Gastrocnemius medialis (tissue), 4 donors: Measurements from ENCODE around the gene SLC22A4. TPM values are rescaled to one million over a fixed set of nuclear protein-coding genes. Genes with fewer than 3 reads are reported as not detected.

Experiments
- ATAC-seq, 2 donors: fragments of 150-250 bp; one replicate each; pipeline ENCODE4 v1.9.1; 2016
- DNase-seq, 2 donors: peaks; one replicate each; pipeline ENCODE4 v3.0.0-alpha.2; 2019
- H3K27ac ChIP-seq, 4 donors: fragments of 200-600 bp; sonication (generic); 1 replicate in 1 of 4; 2 replicates in 3 of 4; pipeline ENCODE4 v1.5.1; 2016 to 2018; ENCODE audit warnings: mild to moderate bottlenecking in 2 of 4, moderate library complexity in 1 of 4
- H3K27me3 ChIP-seq, 3 donors: fragments of 200-600 bp; sonication (generic) in 2 of 3; 1 replicate in 1 of 3; 2 replicates in 2 of 3; pipeline versions ENCODE4 v1.5.1 to v1.6.0; 2016 to 2019; ENCODE audit warnings: mild to moderate bottlenecking in 1 of 3, moderate library complexity in 1 of 3
- H3K36me3 ChIP-seq, 2 donors: fragments of 200-600 bp; sonication (generic) in 1 of 2; one replicate each; pipeline ENCODE4 v1.5.1; 2017 to 2018
- H3K4me1 ChIP-seq, 2 donors: fragments of 200-600 bp; sonication (generic) in 1 of 2; one replicate each; pipeline ENCODE4 v1.5.1; 2016 to 2017; ENCODE audit warnings: mild to moderate bottlenecking in 2 of 2
- H3K4me3 ChIP-seq, 4 donors: fragments of 200-600 bp; sonication (generic) in 3 of 4; 1 replicate in 1 of 4; 2 replicates in 3 of 4; pipeline ENCODE4 v1.5.1; 2016 to 2019; ENCODE audit warnings: mild to moderate bottlenecking in 2 of 4
- H3K9me3 ChIP-seq, 3 donors: fragments of 200-600 bp; sonication (generic) in 2 of 3; 1 replicate in 1 of 3; 2 replicates in 2 of 3; pipeline ENCODE4 v1.5.1; 2016 to 2019
- CTCF ChIP-seq, 5 experiments: fragments of 450-650 bp in 3 of 5; fragments of 200-600 bp in 2 of 5; sonication (generic) in 2 of 5; IDR thresholded peaks in 4 of 5; conservative IDR thresholded peaks in 1 of 5; 1 replicate in 4 of 5; 2 replicates in 1 of 5; pipeline ENCODE4 v1.5.1; 2016 to 2019; ENCODE audit warnings: antibody characterized with exemption in 5 of 5, mild to moderate bottlenecking in 3 of 5, moderate library complexity in 3 of 5
- POLR2A ChIP-seq, 2 donors: fragments of 450-650 bp; IDR thresholded peaks; one replicate each; pipeline ENCODE4 v1.6.1; 2017; ENCODE audit warnings: antibody characterized with exemption in 2 of 2, mild to moderate bottlenecking in 2 of 2, moderate library complexity in 2 of 2
- in situ Hi-C, 4 donors: fragments of 200-750 bp; cut with MboI; loops; one replicate each; pipeline versions ENCODE4 v1.15.0 to v1.8.0; 2017; ENCODE audit warnings: low sequenced_read_pairs in 4 of 4
- intact Hi-C: fragments of 100-400 bp; cut with DNase I; formaldehyde crosslinking; loops from one replicate; pipeline ENCODE4 v1.15.1; 2023; ENCODE audit warnings: low total_unique reads
- total RNA-seq, 4 donors: library from RNA; depleted of rRNA; stranded (reverse); fragments of >200 nt; gene quantifications; one replicate each; pipeline versions ENCODE4 v1.1.0 to v1.2.3, GENCODE V29; 2016

Gene SLC22A4
- total RNA-seq, 4 donors from 2014 or later = 5.4 to 6.7 (median 6.2) TPM

DNA sequence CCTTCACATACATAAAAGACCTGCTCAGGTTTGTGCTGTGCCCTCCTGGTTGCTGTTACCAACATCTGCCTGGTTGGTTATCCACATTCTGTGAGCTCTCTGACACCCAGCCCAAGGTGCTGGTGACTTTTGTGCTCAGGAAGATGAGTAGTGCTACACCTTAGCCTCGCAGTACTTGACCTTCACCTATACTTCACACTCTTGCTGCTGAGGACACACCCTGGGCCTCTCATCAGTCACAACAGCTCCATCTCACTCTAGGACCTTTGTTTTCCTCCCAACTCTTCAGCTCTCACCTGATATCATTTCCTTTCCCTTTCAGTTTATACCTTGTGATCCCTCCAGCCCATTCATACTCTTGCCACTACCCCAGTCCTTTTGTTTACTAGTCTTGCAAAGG lies 64.6 kb downstream of the SLC22A4 start:
- H3K27ac ChIP-seq = peak overlapping the region in 1 of 4 donors; percentile 20
- no peaks in the 10 kb centered on the region for H3K27me3 ChIP-seq
- no peak overlapping the region for H3K4me3 ChIP-seq
- H3K4me1 ChIP-seq = peaks cover 20 to 36% of the 10 kb centered on the region in 2 donors
- no peaks in the 10 kb centered on the region for H3K9me3 ChIP-seq
- TF ChIP-seq CTCF (IDR thresholded peaks at IDR 0.05 in 4 of 5, conservative IDR thresholded peaks at IDR 0.05 in 1 of 5) = no peak
- TF ChIP-seq POLR2A (IDR thresholded peaks at IDR 0.05) = no peak
- H3K36me3 ChIP-seq = peaks cover 0 to 19% of the 10 kb centered on the region in 2 donors
- intact Hi-C loops (no loop called here), in situ Hi-C loops (no loop called here)
- no peak for DNase-seq
- ATAC-seq = no peak

DNA sequence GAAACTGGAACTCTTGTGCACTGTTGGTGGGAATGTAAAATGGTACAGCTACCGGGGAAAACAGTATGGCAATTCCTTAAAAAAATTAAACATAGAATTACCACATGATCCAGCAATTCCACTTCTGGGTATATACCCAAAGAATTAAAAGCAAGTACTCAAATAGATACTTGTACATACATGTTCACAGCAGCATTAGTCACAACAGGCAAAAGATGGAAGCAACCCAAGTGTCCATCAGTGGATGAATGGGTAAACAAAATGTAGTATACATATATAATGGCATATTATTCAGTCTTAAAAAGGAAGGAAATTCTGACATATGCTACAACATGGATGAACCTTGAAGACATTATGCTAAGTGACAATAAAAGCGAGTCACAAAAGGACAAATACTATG lies 67.9 kb downstream of the SLC22A4 start:
- Histone ChIP-seq H3K9me3 (no peaks in the 10 kb centered on the region), H3K4me1 (peaks cover 31 to 48% of the 10 kb centered on the region in 2 donors), H3K27me3 (no peaks in the 10 kb centered on the region), H3K27ac (peak overlapping the region; percentile 92 to 99 (median 96)), H3K4me3 (no peak overlapping the region), H3K36me3 (peaks cover 0 to 15% of the 10 kb centered on the region in 2 donors)
- ATAC-seq = no peak
- no peak for DNase-seq
- TF ChIP-seq POLR2A (IDR thresholded peaks at IDR 0.05) (no peak), CTCF (IDR thresholded peaks at IDR 0.05 in 4 of 5, conservative IDR thresholded peaks at IDR 0.05 in 1 of 5) (no peak)
- intact Hi-C loops (loop anchor here (5.0 kb wide), 2 partner anchors 70 to 135 kb away; partner anchors contain the start of genes P4HA2 and SLC22A4), in situ Hi-C loops (no loop called here)

DNA sequence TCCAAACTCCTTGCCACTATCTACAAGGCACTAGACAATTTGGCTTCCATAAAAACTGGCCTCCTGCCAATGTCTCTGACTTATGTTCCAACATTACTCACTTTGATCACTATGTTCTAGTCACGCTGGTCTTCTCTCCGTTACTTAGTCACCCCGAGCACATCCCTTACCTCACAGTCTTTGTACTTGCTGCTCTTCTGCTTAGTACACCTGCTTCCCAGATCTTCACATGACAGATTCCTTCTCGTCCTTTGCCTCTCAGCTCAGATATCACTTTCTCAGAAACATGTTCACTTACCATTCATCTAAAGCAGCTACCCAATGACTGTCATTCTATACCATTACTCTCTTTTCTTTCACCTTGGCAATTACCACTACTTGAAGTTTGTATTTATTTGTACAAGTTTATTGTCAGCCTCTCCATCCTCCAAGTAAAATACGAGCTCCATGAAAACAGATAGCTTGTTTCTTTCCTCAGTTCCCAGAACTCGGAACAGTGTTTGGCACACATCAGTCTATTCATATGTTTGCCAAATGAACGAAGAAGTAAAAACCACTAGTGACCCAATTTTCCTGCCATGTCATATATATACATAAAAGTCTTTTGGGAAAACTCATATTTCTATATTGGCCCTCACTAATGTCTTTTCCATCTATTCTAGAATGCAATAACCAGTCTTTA lies 69.4 kb downstream of the SLC22A4 start:
- intact Hi-C loops = loop anchor here (5.0 kb wide), 2 partner anchors 71 to 136 kb away; partner anchors contain the start of genes P4HA2 and SLC22A4
- peak overlapping the region; percentile 92 to 99 (median 96) for H3K27ac ChIP-seq
- H3K9me3 ChIP-seq = no peaks in the 10 kb centered on the region
- H3K36me3 ChIP-seq = peaks cover 0 to 15% of the 10 kb centered on the region in 2 donors
- peak overlapping the region in 3 of 4 donors; percentile 7 to 15 (median 14) for H3K4me3 ChIP-seq
- DNase-seq (peak; percentile 90 to 92), ATAC-seq (peak; percentile 93 to 95)
- no peaks in the 10 kb centered on the region for H3K27me3 ChIP-seq
- in situ Hi-C loops = no loop called here
- peaks cover 31 to 52% of the 10 kb centered on the region in 2 donors for H3K4me1 ChIP-seq
- no peak for TF ChIP-seq CTCF (IDR thresholded peaks at IDR 0.05 in 4 of 5, conservative IDR thresholded peaks at IDR 0.05 in 1 of 5)
- TF ChIP-seq POLR2A (IDR thresholded peaks at IDR 0.05) = no peak

DNA sequence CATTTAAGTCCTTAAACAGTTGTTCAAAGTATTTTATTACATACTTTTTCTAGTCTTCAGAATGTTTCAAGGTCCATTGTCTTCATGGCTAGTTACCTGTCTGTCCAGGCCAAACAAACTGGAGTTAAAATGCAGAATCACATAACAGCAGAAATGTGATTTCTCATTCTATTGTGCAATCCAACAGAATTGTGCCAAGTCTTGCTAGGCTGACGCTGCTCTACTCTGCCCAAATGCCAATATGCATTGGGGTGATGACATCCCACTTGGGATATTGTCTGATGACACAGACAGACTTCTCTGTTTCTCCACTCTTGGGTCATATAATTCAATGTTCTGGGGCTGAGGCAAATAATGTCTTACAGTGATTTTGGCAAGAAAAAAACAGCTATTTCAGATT lies 70.1 kb downstream of the SLC22A4 start:
- Histone ChIP-seq H3K4me3 (peak overlapping the region in 3 of 4 donors; percentile 7 to 15 (median 14)), H3K4me1 (peaks cover 31 to 56% of the 10 kb centered on the region in 2 donors), H3K27ac (peak overlapping the region; percentile 92 to 99 (median 96)), H3K9me3 (no peaks in the 10 kb centered on the region), H3K36me3 (peaks cover 0 to 8% of the 10 kb centered on the region in 2 donors), H3K27me3 (no peaks in the 10 kb centered on the region)
- DNase-seq (peak; percentile 75 to 76), ATAC-seq (peak; percentile 81 to 82)
- in situ Hi-C loops (no loop called here), intact Hi-C loops (loop anchor here (5.0 kb wide), 2 partner anchors 72 to 137 kb away; partner anchors contain the start of genes P4HA2 and SLC22A4)
- TF ChIP-seq CTCF (IDR thresholded peaks at IDR 0.05 in 4 of 5, conservative IDR thresholded peaks at IDR 0.05 in 1 of 5) = no peak
- peak in 1 of 2 donors; percentile 28 for TF ChIP-seq POLR2A (IDR thresholded peaks at IDR 0.05)
